Right ventricle myocardium superior (tissue), 1 donor: ENCODE measurements around the gene PHC2. TPM values are rescaled to one million over a fixed set of nuclear protein-coding genes. Genes with fewer than 3 reads are reported as not detected.
A peak's percentile ranks its signal among the peaks of the same experiment; 100 is the strongest.

Experiments
- ATAC-seq: fragments of 200-7000 bp; cut with Tn5 transposase; one replicate; pipeline ENCODE4 v1.9.1; 2020; ENCODE audit warnings: mild to moderate bottlenecking; ENCODE audit not compliant: poor library complexity
- DNase-seq: peaks from one replicate; pipeline ENCODE4 v3.0.0-alpha.2; 2020
- intact Hi-C: fragments of 100-400 bp; cut with DNase I; formaldehyde crosslinking; loops from one replicate; pipeline ENCODE4 v1.11.2; 2022
- total RNA-seq: library from RNA; stranded (reverse); fragmentation: NEBNext Ultra II Directional; extraction: Animal tissue kit (Norgen Biotek cat#: 25700); gene quantifications from one replicate; pipeline ENCODE4 v1.2.1, GENCODE V29; 2021
- donor health status: DM: no; HTN: yes; CAD: no; lungs with severe emphysema.

The PHC2 gene
- total RNA-seq, 1 donor from 2014 or later: 105 TPM

- intact Hi-C loops: no loop called here
- ATAC-seq (peak; percentile 28), DNase-seq (no peak)
These were observed 83.3 kb downstream of the PHC2 start for GRCh38 chr1:33347650-33347992.

DNA sequence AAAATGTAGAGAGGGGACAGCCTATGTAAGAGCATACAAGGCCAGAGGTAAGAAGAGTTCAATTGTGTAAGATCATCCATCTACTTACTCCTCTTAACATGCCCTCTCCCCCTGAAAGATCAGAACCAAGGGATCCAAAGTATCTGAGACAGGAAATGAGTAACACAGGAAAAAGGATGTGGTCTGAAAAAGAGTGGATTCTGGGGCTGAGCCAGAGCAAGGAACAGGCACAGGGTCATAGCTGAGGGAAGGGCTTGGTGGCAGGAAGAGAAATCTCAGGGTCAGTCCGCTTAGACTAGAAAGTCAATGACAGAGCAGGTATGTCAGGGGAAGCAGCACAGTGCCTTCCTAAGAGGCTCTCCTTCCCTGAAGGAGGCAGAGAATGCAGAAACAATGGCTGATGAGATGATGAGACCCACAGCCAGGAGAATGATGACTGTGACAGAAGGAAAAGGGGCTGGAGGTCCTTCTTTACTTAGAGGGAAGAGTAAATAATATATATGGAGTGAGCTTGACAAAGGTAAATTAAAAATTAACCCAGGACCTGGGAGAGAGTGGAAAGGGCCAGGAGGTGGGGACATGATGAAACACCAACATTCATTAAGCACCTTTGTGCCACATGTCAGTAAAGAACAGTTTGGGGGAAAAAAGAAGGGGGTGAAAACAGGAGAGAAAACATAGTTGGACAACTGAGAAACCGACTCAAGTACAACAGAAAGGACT lies 83.8 kb downstream of the PHC2 start:
- intact Hi-C loops: no loop called here
- DNase-seq: no peak
- peak; percentile 17 for ATAC-seq

GRCh38 chr1:33346533-33346926 lies 84.4 kb downstream of the PHC2 start:
- intact Hi-C loops: no loop called here
- no peak for DNase-seq
- no peak for ATAC-seq

GRCh38 chr1:33344896-33345560 lies 85.9 kb downstream of the PHC2 start:
- intact Hi-C loops: no loop called here

DNA sequence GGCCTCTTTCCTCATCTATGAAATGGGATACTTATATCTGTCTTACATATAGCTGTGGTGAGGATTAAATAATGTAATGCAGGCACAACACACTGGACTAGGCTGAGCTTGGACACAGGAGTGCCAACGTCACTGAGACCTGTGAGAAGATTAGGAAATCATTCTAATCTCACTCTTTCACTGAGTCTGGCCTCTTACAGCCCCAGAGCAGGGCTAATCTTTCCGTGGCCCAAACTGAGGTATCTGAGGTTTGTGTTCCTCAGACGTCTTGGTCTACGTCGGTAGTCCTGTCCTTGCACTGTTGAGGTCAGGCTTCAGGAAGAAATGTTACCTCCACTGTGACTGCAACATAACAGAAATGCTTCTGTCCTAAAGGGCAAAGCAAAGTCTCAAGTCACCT lies 87.4 kb downstream of the PHC2 start:
- no peak for DNase-seq
- intact Hi-C loops: no loop called here
- ATAC-seq: no peak

More at GRCh38 chr1:33344896-33345560, 85.9 kb downstream of the PHC2 start:
- DNase-seq: no peak
- no peak for ATAC-seq

DNA sequence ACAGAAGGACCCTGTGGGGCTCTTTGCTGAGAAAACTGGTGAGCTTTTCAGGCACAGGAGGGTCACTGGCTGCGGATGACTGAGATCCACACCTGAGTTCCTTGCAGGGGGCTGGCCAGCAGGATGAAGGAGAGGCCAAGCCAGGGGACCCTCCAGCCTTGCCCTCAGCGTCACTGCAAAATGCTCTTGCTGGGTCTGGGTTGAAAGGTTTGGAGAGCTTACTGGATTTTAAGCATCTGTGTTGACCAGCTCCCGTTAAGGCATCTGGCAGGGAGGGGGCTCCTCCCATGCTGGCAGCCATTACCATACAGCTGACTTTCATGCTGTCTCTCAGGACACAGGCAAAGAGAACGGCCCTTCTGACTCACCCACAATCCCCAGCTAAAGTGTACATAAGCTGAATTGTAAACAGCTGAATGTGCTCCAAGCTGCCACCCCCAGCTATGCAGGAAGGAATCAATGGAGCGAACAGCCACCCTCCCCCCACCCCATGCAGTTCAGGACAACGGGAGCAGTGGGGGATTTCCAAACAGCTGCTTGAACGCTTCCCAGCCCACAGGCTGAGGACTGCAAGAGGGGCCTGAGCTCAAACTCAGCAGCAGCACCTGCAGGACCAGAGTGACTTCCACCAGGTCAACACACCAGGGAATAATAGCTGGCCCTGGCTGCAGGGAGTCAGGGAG lies 88.7 kb downstream of the PHC2 start:
- DNase-seq (peak; percentile 82), ATAC-seq (peak; percentile 51)
- intact Hi-C loops: no loop called here

DNA sequence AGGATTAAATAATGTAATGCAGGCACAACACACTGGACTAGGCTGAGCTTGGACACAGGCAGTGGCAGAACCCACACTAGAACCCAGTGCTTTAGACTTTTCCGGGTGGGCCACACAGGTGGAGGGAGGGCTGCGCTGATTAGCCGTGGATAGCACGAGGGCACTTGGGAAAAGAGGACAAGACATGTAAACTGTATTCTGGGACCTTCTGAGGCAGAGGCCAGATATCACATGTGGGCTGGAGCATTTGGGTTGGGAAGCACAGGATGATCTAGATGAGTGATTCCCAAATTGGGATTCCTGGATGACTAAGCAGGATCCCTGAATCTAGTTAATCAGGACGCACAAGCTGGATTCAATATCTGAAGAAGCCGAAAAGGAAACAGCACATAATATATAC lies 89.7 kb downstream of the PHC2 start:
- intact Hi-C loops: no loop called here
- no peak for DNase-seq
- ATAC-seq: no peak

DNA sequence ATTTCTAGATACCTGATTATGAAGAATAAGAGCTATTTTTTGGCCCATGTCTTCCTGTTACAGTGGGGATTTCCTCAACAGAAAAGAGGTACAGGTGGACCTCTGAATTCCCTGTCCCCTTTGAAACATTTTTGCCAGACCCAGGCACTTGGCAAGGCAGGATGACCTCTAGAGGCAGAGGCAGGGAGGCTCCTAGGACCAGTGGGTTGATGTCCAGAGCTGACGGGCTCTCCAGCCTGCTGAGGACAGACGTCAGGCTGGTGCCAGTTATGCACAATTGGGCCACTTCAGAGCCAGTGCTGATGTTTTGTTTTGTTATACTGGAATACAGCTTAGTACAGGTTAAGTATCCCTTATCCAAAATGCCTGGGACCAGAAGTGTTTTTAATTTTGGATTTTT lies 91.5 kb downstream of the PHC2 start:
- intact Hi-C loops: no loop called here
- peak; percentile 34 for ATAC-seq

GRCh38 chr1:33338440-33339211 lies 92.3 kb downstream of the PHC2 start:
- DNase-seq (peak; percentile 65), ATAC-seq (peak; percentile 63)
- intact Hi-C loops: no loop called here

More for the DNA sequence above, 91.5 kb downstream of the PHC2 start:
- no peak for DNase-seq

DNA sequence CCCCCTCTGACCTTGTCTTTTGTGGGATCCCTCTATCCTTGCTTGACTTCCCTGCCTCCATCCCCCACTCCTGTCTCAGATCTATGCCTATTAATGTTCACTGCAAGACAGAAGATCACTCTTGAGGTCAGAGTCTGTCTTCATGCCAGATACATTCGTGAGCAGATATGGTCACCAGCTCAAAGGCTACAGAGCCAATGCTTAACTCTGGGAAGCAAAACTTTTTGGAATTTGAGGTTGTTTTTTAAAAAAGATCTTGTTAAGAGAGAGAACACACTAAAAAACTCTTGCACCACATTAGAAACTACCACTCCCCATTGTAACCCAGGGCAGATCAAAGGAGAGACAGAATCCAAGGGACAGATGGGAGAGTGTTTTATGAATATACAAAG lies 92.9 kb downstream of the PHC2 start:
- ATAC-seq (peak; percentile 23), DNase-seq (no peak)
- intact Hi-C loops: no loop called here

DNA sequence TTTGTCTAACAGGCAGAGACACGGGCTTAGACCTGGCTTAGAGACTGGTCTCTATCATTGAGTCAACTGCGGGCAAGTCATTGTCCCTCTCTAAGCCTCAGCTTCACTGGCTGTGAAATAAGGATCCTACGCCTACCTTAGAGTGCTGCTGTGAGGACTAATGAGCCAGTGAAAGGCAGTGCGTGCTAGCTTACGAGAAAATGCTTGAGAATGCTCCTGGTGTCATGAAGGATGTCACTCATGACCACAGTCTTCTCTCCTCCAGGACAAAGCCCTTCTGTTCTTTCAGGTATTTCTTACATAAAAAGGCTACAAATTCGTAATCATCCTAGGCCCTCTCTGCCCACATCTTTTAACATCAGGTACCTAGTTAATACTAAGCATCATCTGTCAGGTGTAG lies 93.5 kb downstream of the PHC2 start:
- DNase-seq: no peak
- no peak for ATAC-seq
- intact Hi-C loops: no loop called here

DNA sequence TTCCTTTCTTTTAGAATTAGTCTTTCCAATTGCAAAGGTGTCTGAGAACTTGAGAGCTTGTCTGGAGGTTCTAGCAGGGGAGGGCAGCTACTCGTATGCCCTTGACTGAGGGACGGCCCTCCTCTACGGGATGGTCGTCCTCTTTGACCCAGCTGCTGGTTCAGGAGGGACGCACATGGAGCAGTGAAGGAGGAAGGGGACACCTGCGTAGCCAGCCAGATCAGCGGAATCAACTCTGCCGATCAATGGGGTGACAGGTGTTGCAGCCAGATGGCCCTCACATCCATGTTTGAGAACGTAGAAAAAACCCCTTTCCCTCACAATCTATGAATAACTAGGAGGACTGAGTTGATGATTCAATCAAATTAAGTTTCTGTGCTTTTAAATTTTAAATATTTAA lies 94.3 kb downstream of the PHC2 start:
- intact Hi-C loops: no loop called here
- no peak for ATAC-seq
- no peak for DNase-seq

DNA sequence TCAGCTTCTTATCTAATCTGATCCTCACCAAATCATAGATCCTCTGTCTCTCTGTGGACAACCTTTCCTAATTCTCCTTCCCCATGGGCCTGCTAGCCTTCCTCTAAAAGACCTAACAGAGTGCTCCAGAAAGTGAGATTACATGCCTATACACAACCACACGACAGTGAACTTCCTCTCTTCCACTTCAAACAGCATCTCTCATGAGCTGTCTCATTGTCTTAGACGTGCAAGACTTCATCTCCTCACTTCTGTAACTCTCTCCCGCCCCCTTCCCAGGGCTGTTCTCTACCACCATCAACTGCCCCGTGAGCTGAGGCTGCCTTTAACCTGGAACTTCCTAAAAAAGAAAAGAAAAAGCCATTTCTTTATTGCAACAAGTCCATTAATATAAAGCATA lies 95.9 kb downstream of the PHC2 start:
- intact Hi-C loops: no loop called here
- ATAC-seq: no peak
- DNase-seq: no peak

GRCh38 chr1:33334081-33334552 lies 96.8 kb downstream of the PHC2 start:
- intact Hi-C loops: no loop called here
- ATAC-seq (peak; percentile 32), DNase-seq (peak; percentile 80)

GRCh38 chr1:33332881-33333280 lies 98.0 kb downstream of the PHC2 start:
- intact Hi-C loops: no loop called here
- peak; percentile 8 for ATAC-seq
- no peak for DNase-seq

DNA sequence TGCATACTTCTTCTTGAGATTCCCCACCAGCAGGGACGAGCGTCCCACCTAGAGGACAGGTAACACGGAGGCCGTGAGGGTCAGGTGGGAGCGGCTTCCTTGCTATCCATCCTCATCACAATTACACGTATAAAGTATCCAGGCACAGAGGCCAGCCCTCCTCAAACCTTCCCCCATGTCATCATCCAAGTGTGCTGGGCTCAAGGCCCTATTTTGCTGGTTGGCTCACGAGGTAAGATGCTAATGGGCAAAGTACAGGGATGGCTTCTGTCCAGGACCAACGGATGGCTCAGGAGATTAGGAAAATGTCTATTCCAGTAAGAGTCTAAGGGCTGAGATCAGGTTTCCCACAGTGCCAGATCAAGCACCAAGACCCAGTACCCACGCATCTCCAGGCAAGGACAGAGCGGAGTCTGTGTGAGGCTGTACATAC lies 98.5 kb downstream of the PHC2 start:
- ATAC-seq: no peak
- intact Hi-C loops: no loop called here
- DNase-seq: no peak

GRCh38 chr1:33331444-33332356 lies 99.2 kb downstream of the PHC2 start:
- intact Hi-C loops: no loop called here
- no peak for ATAC-seq
- no peak for DNase-seq

DNA sequence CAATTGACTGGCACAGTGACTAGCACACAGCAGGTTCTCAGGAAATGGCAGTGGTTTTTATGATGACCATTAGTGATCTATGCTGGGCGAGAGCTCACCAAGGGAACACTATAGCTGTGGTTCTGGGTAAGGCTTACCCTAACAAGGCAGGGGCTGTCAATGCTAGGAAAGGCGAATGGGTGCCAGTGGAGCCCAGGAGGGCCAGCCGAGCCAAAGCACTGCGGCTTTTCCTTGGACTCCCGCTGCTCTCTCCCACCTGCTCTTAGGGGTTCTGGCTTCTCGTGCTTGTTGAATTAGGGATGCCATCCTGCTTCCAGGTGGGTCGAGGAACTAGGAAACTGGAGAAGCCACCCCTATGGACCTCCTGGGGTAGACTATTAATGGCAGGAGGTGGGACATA lies 100.0 kb downstream of the PHC2 start:
- intact Hi-C loops: no loop called here
- ATAC-seq (no peak), DNase-seq (no peak)
